Tibial nerve (tissue), 4 donors: Measurements from ENCODE around the gene AVL9. TPM values are rescaled to one million over a fixed set of nuclear protein-coding genes. Genes with fewer than 3 reads are reported as not detected.
"Not testable (repeated sequence)": the region's sequence is repeated elsewhere in the genome, so short reads cannot be mapped to it uniquely, and the experiment has no call there.

Source experiments
- DNase-seq, 2 donors: peaks; one replicate each; pipeline ENCODE4 v3.0.0-alpha.2; 2019; ENCODE audit warnings: low spot score in 2 of 2
- H3K27ac ChIP-seq, 4 donors: fragments of 200-600 bp; sonication (generic) in 3 of 4; one replicate each; pipeline ENCODE4 v1.5.1; 2017 to 2019; ENCODE audit warnings: mild to moderate bottlenecking in 1 of 4
- H3K27me3 ChIP-seq, 2 donors: fragments of 200-600 bp; sonication (generic) in 1 of 2; one replicate each; pipeline versions ENCODE4 v1.5.1 to v1.6.0; 2017 to 2019
- H3K36me3 ChIP-seq, 3 donors: fragments of 200-600 bp; sonication (generic); one replicate each; pipeline ENCODE4 v1.5.1; 2018 to 2019
- H3K4me1 ChIP-seq, 4 donors: fragments of 200-600 bp; sonication (generic) in 3 of 4; one replicate each; pipeline ENCODE4 v1.5.1; 2017 to 2019
- H3K4me3 ChIP-seq, 4 donors: fragments of 200-600 bp; sonication (generic) in 3 of 4; one replicate each; pipeline ENCODE4 v1.5.1; 2017 to 2019; ENCODE audit warnings: mild to moderate bottlenecking in 1 of 4, moderate library complexity in 1 of 4
- H3K9me3 ChIP-seq, 4 donors: fragments of 200-600 bp; sonication (generic) in 3 of 4; one replicate each; pipeline ENCODE4 v1.5.1; 2017 to 2019
- EP300 ChIP-seq, 2 donors: sonication (generic); formaldehyde crosslinking; IDR thresholded peaks; one replicate each; pipeline ENCODE4 v1.6.1; 2017; ENCODE audit warnings: antibody characterized with exemption in 2 of 2, mild to moderate bottlenecking in 1 of 2
- POLR2A ChIP-seq, 2 donors: fragments of 450-650 bp; IDR thresholded peaks; one replicate each; pipeline ENCODE4 v1.6.1; 2017; ENCODE audit warnings: antibody characterized with exemption in 2 of 2, mild to moderate bottlenecking in 2 of 2, moderate library complexity in 2 of 2
- WGBS, 2 donors: methylation state at CpG; one replicate each; pipeline ENCODE4 v1.1.5; 2018; 5-methylcytosine and 5-hydroxymethylcytosine counted together
- total RNA-seq, 4 donors: library from RNA; depleted of rRNA; stranded (reverse); fragments of >200 nt; gene quantifications; one replicate each; pipeline ENCODE4 v1.1.0, GENCODE V29; 2016
- TF ChIP-seq, protein P1 (sequence below), 5 experiments: fragments of 200-600 bp in 3 of 5; fragments of 450-650 bp in 2 of 5; sonication (generic) in 3 of 5; IDR thresholded peaks; one replicate each; pipeline ENCODE4 v1.5.1; 2016 to 2019; ENCODE audit warnings: antibody characterized with exemption in 5 of 5, mild to moderate bottlenecking in 3 of 5, moderate library complexity in 2 of 5

Gene AVL9
- total RNA-seq, 4 donors from 2014 or later, result 19.4 to 36.1 (median 31.5) TPM

DNA sequence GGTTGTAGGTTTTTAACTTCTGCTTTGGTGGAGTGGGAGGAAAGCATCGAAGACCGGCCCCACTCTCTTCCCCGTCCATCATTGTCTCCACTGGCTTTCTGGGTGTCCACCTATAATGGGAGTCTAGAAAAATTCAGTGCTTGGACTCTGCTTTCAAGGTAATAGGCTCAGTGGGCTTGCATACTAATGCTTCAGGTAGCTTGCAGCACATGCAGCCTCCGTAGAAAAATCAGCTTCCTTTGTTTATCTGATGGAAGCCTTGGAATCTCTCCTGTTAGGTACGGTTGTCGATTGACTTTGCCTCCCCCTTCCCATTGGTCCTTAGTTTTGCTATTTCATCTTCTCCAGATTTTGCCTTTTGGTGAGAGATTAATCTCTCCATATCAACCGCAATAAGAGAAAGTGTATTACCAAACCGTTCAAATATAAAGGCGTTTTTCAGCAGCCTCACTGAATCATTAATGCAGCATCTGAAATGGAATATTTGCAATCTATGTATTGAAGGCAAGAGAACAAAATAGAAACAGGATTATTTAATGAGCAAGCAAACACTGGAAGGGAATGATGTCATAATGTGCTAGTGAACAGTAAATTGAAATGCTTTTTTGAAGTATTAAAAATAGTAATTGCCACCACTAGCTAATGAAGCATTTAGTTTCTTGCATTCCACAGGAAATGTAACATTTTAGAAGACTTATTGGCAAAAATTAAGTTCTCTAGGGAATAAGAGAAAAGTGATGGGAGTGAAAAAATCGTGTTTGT, 944 bp downstream of the AVL9 start:
- Histone ChIP-seq H3K4me1 (peaks cover 0 to 34% (median 23%) of the 10 kb centered on the region in 4 donors), H3K27me3 (no peaks in the 10 kb centered on the region), H3K4me3 (peak overlapping the region; percentile 92 to 95 (median 94)), H3K36me3 (peaks cover 0 to 10% (median 0%) of the 10 kb centered on the region in 3 donors), H3K27ac (peak overlapping the region; percentile 89 to 98 (median 96)), H3K9me3 (peaks cover 0 to 4% (median 0%) of the 10 kb centered on the region in 4 donors)
- no peak for DNase-seq
- 5 to 7% methylated on average over 10 of the region's 10 CpGs for WGBS, 2 donors
- TF ChIP-seq, protein P1, sequence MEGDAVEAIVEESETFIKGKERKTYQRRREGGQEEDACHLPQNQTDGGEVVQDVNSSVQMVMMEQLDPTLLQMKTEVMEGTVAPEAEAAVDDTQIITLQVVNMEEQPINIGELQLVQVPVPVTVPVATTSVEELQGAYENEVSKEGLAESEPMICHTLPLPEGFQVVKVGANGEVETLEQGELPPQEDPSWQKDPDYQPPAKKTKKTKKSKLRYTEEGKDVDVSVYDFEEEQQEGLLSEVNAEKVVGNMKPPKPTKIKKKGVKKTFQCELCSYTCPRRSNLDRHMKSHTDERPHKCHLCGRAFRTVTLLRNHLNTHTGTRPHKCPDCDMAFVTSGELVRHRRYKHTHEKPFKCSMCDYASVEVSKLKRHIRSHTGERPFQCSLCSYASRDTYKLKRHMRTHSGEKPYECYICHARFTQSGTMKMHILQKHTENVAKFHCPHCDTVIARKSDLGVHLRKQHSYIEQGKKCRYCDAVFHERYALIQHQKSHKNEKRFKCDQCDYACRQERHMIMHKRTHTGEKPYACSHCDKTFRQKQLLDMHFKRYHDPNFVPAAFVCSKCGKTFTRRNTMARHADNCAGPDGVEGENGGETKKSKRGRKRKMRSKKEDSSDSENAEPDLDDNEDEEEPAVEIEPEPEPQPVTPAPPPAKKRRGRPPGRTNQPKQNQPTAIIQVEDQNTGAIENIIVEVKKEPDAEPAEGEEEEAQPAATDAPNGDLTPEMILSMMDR (IDR thresholded peaks at IDR 0.05), result no peak
- no peak for TF ChIP-seq EP300 (IDR thresholded peaks at IDR 0.05)
- no peak for TF ChIP-seq POLR2A (IDR thresholded peaks at IDR 0.05)

DNA sequence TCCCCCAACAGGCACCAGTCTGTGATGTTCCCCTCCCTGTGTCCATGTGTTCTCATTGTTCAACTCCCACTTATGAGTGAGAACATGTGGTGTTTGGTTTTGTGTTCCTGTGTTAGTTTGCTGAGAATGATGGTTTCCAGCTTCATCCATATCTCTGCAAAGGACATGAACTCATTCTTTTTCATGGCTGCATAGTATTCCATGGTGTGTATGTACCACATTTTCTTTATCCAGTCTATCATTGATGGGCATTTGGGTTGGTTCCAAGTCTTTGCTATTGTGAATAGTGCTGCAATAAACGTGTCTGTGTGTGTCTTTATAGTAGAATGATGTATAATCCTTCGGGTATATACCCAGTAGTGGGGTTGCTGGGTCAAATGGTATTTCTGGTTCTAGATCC, 4.5 kb downstream of the AVL9 start:
- not testable (repeated sequence) for H3K27ac ChIP-seq, H3K9me3 ChIP-seq, DNase-seq, H3K4me3 ChIP-seq, H3K27me3 ChIP-seq
- 93 to 94% methylated on average over 2 of the region's 2 CpGs for WGBS, 2 donors
- Histone ChIP-seq H3K4me1 (peaks cover 0 to 44% (median 34%) of the 10 kb centered on the region in 4 donors), H3K36me3 (peaks cover 0 to 10% (median 0%) of the 10 kb centered on the region in 3 donors)

DNA sequence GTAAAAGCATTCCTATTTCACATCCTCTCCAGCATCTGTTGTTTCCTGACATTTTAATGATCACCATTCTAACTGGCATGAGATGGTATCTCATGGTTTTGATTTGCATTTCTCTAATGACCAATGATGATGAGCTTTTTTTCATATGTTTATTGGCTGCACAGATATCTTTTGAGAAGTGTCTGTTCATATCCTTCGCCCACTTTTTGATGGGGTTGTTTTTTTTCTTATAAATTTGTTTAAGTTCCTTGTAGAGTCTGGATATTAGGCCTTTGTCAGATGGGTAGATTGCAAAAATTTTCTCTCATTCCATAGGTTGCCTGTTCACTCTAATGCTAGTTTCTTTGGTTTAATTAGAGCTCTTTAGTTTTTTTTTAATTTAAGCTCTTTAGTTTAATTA, 4.9 kb downstream of the AVL9 start:
- 96 to 97% methylated on average over 1 of the region's 1 CpG for WGBS, 2 donors
- H3K27me3 ChIP-seq, DNase-seq, H3K9me3 ChIP-seq, H3K4me3 ChIP-seq: not testable (repeated sequence)
- Histone ChIP-seq H3K4me1 (peaks cover 0 to 46% (median 34%) of the 10 kb centered on the region in 4 donors), H3K27ac (peak overlapping the region in 2 of 4 donors; percentile 67 to 82), H3K36me3 (peaks cover 0 to 10% (median 0%) of the 10 kb centered on the region in 3 donors)

GRCh38 chr7:32500922-32501341, 5.6 kb downstream of the AVL9 start:
- no peak overlapping the region for H3K4me3 ChIP-seq
- peaks cover 0 to 10% (median 0%) of the 10 kb centered on the region in 3 donors for H3K36me3 ChIP-seq
- TF ChIP-seq, protein P1 (IDR thresholded peaks at IDR 0.05), result no peak
- TF ChIP-seq POLR2A (IDR thresholded peaks at IDR 0.05) (no peak), EP300 (IDR thresholded peaks at IDR 0.05) (no peak)
- H3K4me1 ChIP-seq, result peaks cover 0 to 53% (median 34%) of the 10 kb centered on the region in 4 donors
- WGBS, 2 donors, result 34 to 46% methylated on average over 1 of the region's 1 CpG
- DNase-seq, result no peak
- peak overlapping the region; percentile 11 to 82 (median 40) for H3K27ac ChIP-seq
- peaks cover 0 to 4% (median 0%) of the 10 kb centered on the region in 4 donors for H3K9me3 ChIP-seq
- H3K27me3 ChIP-seq, result no peaks in the 10 kb centered on the region

- DNase-seq, result no peak
- Histone ChIP-seq H3K4me1 (peaks cover 0 to 53% (median 29%) of the 10 kb centered on the region in 4 donors), H3K4me3 (no peak overlapping the region), H3K27ac (peak overlapping the region; percentile 11 to 82 (median 40)), H3K27me3 (no peaks in the 10 kb centered on the region), H3K36me3 (peaks cover 0 to 10% (median 0%) of the 10 kb centered on the region in 3 donors), H3K9me3 (peaks cover 0 to 4% (median 0%) of the 10 kb centered on the region in 4 donors)
- TF ChIP-seq EP300 (IDR thresholded peaks at IDR 0.05), result no peak
- TF ChIP-seq POLR2A (IDR thresholded peaks at IDR 0.05), result no peak
- TF ChIP-seq, protein P1 (IDR thresholded peaks at IDR 0.05), result no peak
- WGBS, 2 donors, result 41 to 48% methylated on average over 1 of the region's 1 CpG
Measured at GRCh38 chr7:32501522-32501921, 6.2 kb downstream of the AVL9 start.

GRCh38 chr7:32502728-32503127, 7.4 kb downstream of the AVL9 start:
- peaks cover 0 to 2% (median 0%) of the 10 kb centered on the region in 3 donors for H3K36me3 ChIP-seq
- TF ChIP-seq POLR2A (IDR thresholded peaks at IDR 0.05) (no peak), EP300 (IDR thresholded peaks at IDR 0.05) (no peak)
- TF ChIP-seq, protein P1 (IDR thresholded peaks at IDR 0.05), result no peak
- no peak overlapping the region for H3K4me3 ChIP-seq
- no peaks in the 10 kb centered on the region for H3K27me3 ChIP-seq
- H3K9me3 ChIP-seq, result peaks cover 0 to 4% (median 0%) of the 10 kb centered on the region in 4 donors
- H3K4me1 ChIP-seq, result peaks cover 0 to 56% (median 21%) of the 10 kb centered on the region in 4 donors
- peak overlapping the region in 2 of 4 donors; percentile 67 to 82 for H3K27ac ChIP-seq
- no peak for DNase-seq
- 56 to 63% methylated on average over 4 of the region's 4 CpGs for WGBS, 2 donors
